Bronchial epithelial cell (primary cell): ENCODE measurements around the gene TOM1L2. TPM values are rescaled to one million over a fixed set of nuclear protein-coding genes. Genes with fewer than 3 reads are reported as not detected.
A peak's percentile ranks its signal among the peaks of the same experiment; 100 is the strongest.

ENCODE experiments used
- DNase-seq: peaks from one replicate; pipeline ENCODE4 v3.0.0-alpha.2; 2010; ENCODE audit warnings: low read depth
- FAIRE-seq: peaks from 2 replicates; lab custom pipeline; 2011; peaks lifted over from hg19 to GRCh38; lab: Jason Lieb, UNC
- H3K27me3 ChIP-seq: 2 replicates; pipeline ENCODE4 v1.5.1; 2011; ENCODE audit warnings: low read length; ENCODE audit not compliant: control insufficient read depth, insufficient read depth
- H3K36me3 ChIP-seq: 2 replicates; pipeline ENCODE4 v1.5.1; 2011; ENCODE audit warnings: low read length; ENCODE audit not compliant: control insufficient read depth, insufficient read depth
- H3K4me3 ChIP-seq: 2 replicates; pipeline ENCODE4 v1.5.1; 2011; ENCODE audit warnings: mild to moderate bottlenecking, low read depth, low read length, control low read depth
- total RNA-seq: library from RNA; depleted of rRNA; stranded (reverse); fragments of >200 nt; gene quantifications from 2 replicates; pipeline ENCODE4 v1.2.1, GENCODE V29; 2014
- TF ChIP-seq, protein P1 (sequence below): IDR thresholded peaks from 2 replicates; pipeline ENCODE4 v1.5.1; 2011; ENCODE audit warnings: mild to moderate bottlenecking, moderate library complexity, low read length, control low read depth, inconsistent platforms; ENCODE audit not compliant: insufficient read depth, severe bottlenecking

TOM1L2 gene
- total RNA-seq, 1 donor from 2014 or later = 12.4 TPM

DNA sequence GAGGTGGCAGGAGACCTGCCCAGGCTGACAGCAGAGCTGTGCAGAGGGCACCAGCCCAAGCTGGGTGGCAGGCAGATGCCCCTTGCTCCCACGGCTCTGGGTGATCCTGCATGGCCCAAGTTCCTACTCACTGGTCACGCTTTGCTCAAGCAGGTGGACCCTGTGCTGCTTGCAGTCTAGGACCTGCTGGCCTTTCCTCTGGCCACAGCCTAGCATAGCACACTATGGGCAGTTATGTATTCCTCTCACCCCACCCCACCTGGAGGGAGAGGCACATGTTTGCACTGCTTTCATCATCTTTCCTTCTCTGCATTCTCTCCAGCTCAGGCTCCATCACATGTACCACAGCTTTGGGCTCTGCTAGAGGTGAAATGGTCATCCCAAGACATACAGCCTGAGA lies 115.8 kb downstream of the TOM1L2 start:
- no peaks in the 10 kb centered on the region for H3K27me3 ChIP-seq
- TF ChIP-seq, protein P1, sequence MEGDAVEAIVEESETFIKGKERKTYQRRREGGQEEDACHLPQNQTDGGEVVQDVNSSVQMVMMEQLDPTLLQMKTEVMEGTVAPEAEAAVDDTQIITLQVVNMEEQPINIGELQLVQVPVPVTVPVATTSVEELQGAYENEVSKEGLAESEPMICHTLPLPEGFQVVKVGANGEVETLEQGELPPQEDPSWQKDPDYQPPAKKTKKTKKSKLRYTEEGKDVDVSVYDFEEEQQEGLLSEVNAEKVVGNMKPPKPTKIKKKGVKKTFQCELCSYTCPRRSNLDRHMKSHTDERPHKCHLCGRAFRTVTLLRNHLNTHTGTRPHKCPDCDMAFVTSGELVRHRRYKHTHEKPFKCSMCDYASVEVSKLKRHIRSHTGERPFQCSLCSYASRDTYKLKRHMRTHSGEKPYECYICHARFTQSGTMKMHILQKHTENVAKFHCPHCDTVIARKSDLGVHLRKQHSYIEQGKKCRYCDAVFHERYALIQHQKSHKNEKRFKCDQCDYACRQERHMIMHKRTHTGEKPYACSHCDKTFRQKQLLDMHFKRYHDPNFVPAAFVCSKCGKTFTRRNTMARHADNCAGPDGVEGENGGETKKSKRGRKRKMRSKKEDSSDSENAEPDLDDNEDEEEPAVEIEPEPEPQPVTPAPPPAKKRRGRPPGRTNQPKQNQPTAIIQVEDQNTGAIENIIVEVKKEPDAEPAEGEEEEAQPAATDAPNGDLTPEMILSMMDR = no peak

DNA sequence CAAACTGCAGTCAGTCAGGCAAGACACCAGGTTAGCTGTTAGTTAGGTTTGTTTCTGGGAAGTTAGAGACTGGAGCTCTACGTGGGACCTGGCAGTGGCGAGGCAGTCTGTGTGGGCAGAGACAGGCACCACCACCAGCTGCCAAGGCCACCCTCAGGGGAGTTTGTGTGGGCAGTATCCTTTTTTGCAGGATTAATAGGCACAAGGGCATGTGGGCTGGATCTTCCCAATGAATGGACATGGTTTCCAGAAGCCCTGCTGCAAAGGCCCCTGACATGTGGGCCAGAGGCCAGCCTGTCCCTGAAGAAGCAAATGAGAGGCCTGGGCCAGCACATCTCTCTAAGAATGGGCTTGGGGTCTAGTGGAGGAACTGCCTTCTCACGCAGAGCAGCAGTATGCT lies 116.2 kb downstream of the TOM1L2 start:
- H3K4me3 ChIP-seq = no peak overlapping the region
- TF ChIP-seq, protein P1 = no peak
- DNase-seq = no peak
- H3K27me3 ChIP-seq = no peaks in the 10 kb centered on the region
- FAIRE-seq = no peak
- peaks cover 4% of the 10 kb centered on the region for H3K36me3 ChIP-seq

More for the DNA sequence above, 115.8 kb downstream of the TOM1L2 start:
- DNase-seq = no peak
- peaks cover 4% of the 10 kb centered on the region for H3K36me3 ChIP-seq
- no peak overlapping the region for H3K4me3 ChIP-seq
- FAIRE-seq = peak; percentile 91

DNA sequence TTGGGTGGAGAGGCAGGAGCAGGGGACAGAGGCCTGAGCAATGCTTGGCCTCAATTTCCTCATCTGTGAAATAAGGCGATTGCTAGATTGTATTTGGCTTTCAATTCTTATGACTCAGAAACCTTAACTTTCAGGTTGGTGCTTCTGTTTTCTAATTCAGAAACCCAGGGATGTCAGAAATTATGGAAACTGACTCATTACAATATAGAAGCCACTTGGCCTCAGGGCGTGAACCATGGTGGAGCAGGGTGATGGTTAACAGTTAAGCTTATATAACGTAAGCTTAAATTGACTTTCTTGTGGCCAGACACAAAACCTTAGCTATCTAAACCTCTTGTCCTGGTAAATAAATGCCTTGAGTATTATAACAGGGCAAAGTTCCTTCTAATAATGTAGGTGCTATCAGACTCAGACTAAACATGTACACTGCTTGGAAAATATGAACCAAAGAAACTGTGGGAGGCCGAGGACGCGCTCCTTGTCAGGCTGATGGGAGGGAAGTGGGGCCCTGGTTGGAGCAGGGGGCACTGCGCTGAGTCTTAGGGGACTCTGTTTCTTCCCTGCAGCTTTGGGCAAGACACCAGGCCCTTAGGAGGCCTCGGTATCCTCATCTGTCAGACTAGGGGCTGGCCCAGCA lies 118.3 kb downstream of the TOM1L2 start:
- Histone ChIP-seq H3K36me3 (peaks cover 4% of the 10 kb centered on the region), H3K27me3 (no peaks in the 10 kb centered on the region), H3K4me3 (no peak overlapping the region)
- FAIRE-seq (no peak), DNase-seq (peak; percentile 80)
- TF ChIP-seq, protein P1 = no peak

DNA sequence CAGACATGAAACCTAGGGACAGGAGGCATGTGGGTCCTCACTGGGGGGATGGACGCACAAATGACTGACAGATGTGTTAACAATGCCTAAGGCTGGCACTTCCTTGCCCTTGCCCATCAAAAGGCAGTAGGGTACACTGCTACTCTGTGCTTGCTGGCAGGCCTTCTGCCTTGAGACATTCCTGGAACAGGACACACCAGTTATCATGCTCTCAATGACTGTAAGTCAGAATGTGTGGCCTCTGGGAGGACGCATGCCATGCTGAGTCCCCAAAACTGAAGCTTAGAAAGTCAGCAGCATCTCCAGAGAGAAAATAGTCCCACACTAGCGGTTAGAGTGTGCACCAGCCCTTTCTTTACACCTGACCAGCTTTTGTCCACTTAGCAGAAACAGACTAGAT lies 119.3 kb downstream of the TOM1L2 start:
- Histone ChIP-seq H3K4me3 (no peak overlapping the region), H3K27me3 (no peaks in the 10 kb centered on the region), H3K36me3 (peaks cover 5% of the 10 kb centered on the region)
- DNase-seq (no peak), FAIRE-seq (peak; percentile 23)
- TF ChIP-seq, protein P1 = no peak

DNA sequence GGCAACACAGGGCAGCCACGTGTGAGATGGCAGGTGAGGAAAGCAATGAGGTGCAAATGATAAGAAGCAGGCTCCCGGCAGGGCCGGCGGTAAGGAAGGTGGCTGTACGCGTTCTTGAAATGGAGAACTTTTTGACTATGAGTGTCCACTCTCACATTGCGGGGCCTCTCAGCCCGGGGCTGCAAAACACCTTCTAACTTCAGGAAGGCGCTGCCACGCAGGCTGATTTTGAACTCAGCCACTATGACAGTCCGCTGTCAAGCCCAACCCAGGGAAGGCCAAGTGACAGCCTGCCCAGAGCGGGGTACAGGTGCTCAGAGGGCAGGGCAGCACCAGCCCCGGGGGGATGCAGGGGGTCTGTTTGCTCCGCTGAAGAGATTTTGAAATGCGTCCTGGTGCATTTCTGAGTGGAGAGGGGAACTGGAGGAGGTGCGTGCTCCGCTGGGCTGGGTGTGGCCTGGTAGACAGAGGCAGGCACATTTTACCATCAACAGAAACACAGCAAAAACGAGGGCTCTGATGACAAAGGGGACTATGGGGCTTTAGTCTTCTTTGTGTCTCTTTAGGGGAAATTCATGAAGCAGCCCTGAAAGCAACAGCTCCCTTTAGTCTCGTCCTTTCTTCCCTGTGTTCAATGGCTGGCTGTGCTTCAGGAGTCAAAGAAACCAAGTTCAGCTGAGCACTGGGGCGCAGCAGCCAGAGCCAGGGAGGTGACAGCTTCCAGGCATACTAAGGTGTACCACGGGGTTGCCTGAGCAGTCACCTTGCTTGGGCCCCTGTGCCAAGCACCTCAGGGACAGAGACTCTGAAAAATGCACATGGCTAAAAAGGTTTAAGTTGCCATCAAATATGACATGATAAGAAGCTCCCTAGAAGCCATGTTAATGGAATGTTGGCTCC lies 120.8 kb downstream of the TOM1L2 start:
- DNase-seq (no peak), FAIRE-seq (no peak)
- Histone ChIP-seq H3K4me3 (no peak overlapping the region), H3K36me3 (peaks cover 6% of the 10 kb centered on the region), H3K27me3 (no peaks in the 10 kb centered on the region)
- TF ChIP-seq, protein P1 = no peak
